Activated CD4-positive, alpha-beta T cell treated with anti-CD3 and anti-CD28 coated beads, Interleukin-10, Interleukin-2, amounts not matched to agents 100 ng/mL and 50 ng/mL, durations not matched to agents 16 hours and 8 hours (primary cell): ENCODE results near the gene TUB.

Experiments used
- DNase-seq: peaks from one replicate; pipeline ENCODE4 v3.0.0-alpha.2; 2020

TUB gene

GRCh38 chr11:8045839-8046238 is 35.2 kb upstream of the TUB start:
- no peak for DNase-seq

- no peak for DNase-seq
These were observed 33.6 kb upstream of the TUB start for GRCh38 chr11:8047382-8047781.

GRCh38 chr11:8049084-8049483 is 31.9 kb upstream of the TUB start:
- no peak for DNase-seq

GRCh38 chr11:8055091-8055835 is 25.7 kb upstream of the TUB start:
- no peak for DNase-seq

GRCh38 chr11:8055836-8056526 is 25.0 kb upstream of the TUB start:
- no peak for DNase-seq

GRCh38 chr11:8056810-8057463 is 24.1 kb upstream of the TUB start:
- DNase-seq: no peak

- DNase-seq: no peak
These were observed 22.8 kb upstream of the TUB start for GRCh38 chr11:8058216-8058615.

GRCh38 chr11:8059030-8059429 is 22.0 kb upstream of the TUB start:
- DNase-seq: no peak

- no peak for DNase-seq
These were observed 21.4 kb upstream of the TUB start for GRCh38 chr11:8059571-8060011.

GRCh38 chr11:8060146-8060719 is 20.8 kb upstream of the TUB start:
- DNase-seq: no peak

- DNase-seq: no peak
These were observed 20.0 kb upstream of the TUB start for GRCh38 chr11:8060801-8061554.

- no peak for DNase-seq
These were observed 19.2 kb upstream of the TUB start for GRCh38 chr11:8061555-8062428.

GRCh38 chr11:8062781-8063257 is 18.2 kb upstream of the TUB start:
- DNase-seq: no peak

- no peak for DNase-seq
These were observed 17.7 kb upstream of the TUB start for GRCh38 chr11:8063324-8063723.

GRCh38 chr11:8065031-8065430 is 16.0 kb upstream of the TUB start:
- no peak for DNase-seq

- DNase-seq: no peak
These were observed 14.7 kb upstream of the TUB start for GRCh38 chr11:8066036-8066910.

- DNase-seq: no peak
These were observed 14.0 kb upstream of the TUB start for GRCh38 chr11:8066911-8067455.

GRCh38 chr11:8067567-8067928 is 13.5 kb upstream of the TUB start:
- DNase-seq: no peak

- no peak for DNase-seq
These were observed 13.0 kb upstream of the TUB start for GRCh38 chr11:8067929-8068575.
